Loucy (cell line): Measurements from ENCODE around the gene RACGAP1.

Experiments used
- H2AFZ ChIP-seq: fragments of 200-600 bp; sonication (generic); 2 replicates; pipeline ENCODE4 v1.6.0; 2016; ENCODE audit warnings: antibody characterized with exemption, mild to moderate bottlenecking, low read length, moderate library complexity
- H3F3A ChIP-seq: fragments of 200-600 bp; 2 replicates; pipeline ENCODE4 v1.6.0; 2016; ENCODE audit warnings: antibody characterized with exemption, low read depth, mild to moderate bottlenecking
- H3K27me3 ChIP-seq: fragments of 200-600 bp; sonication (generic); 2 replicates; pipeline ENCODE4 v1.6.1; 2014; ENCODE audit warnings: low read length, mild to moderate bottlenecking; ENCODE audit not compliant: insufficient read depth, poor library complexity, severe bottlenecking
- H3K36me3 ChIP-seq: fragments of 200-600 bp; sonication (generic); 2 replicates; pipeline ENCODE4 v1.6.1; 2016; ENCODE audit warnings: low read length; ENCODE audit not compliant: insufficient read depth
- H3K4me1 ChIP-seq: fragments of 200-600 bp; sonication (generic); 2 replicates; pipeline ENCODE4 v1.5.1; 2014; ENCODE audit warnings: low read length, mild to moderate bottlenecking; ENCODE audit not compliant: insufficient read depth, poor library complexity, severe bottlenecking
- H3K4me2 ChIP-seq: fragments of 200-600 bp; sonication (generic); 2 replicates; pipeline ENCODE4 v1.6.0; 2014; ENCODE audit warnings: antibody characterized with exemption, low read length, low read depth, mild to moderate bottlenecking; ENCODE audit not compliant: poor library complexity, severe bottlenecking
- H3K4me3 ChIP-seq: fragments of 200-600 bp; sonication (generic); 2 replicates; pipeline ENCODE4 v1.5.1; 2014; ENCODE audit warnings: low read length, mild to moderate bottlenecking, mixed read lengths; ENCODE audit not compliant: poor library complexity, severe bottlenecking
- H3K79me2 ChIP-seq: fragments of 200-600 bp; sonication (generic); 2 replicates; pipeline ENCODE4 v1.6.1; 2014; ENCODE audit warnings: low read length; ENCODE audit not compliant: insufficient read depth
- H3K9ac ChIP-seq: fragments of 200-600 bp; sonication (generic); 2 replicates; pipeline ENCODE4 v1.6.0; 2014; ENCODE audit warnings: mild to moderate bottlenecking, low read depth, low read length, moderate library complexity; ENCODE audit not compliant: poor library complexity, severe bottlenecking
- H3K9me2 ChIP-seq: fragments of 200-600 bp; sonication (generic); replicated peaks from 2 replicates; pipeline ENCODE4 v1.6.1; 2016; ENCODE audit warnings: low read depth, low read length, mixed read lengths
- H3K9me3 ChIP-seq: fragments of 200-600 bp; sonication (generic); 2 replicates; pipeline ENCODE4 v1.6.1; 2014; ENCODE audit warnings: mild to moderate bottlenecking, antibody characterized with exemption, low read length, low read depth; ENCODE audit not compliant: insufficient read depth
- H4K20me1 ChIP-seq: fragments of 200-600 bp; sonication (generic); 2 replicates; pipeline ENCODE4 v1.6.0; 2014; ENCODE audit warnings: antibody characterized with exemption, low read length, mild to moderate bottlenecking; ENCODE audit not compliant: insufficient read depth, poor library complexity, severe bottlenecking
- EZH2phosphoT487 ChIP-seq: fragments of 200-600 bp; IDR thresholded peaks from 2 replicates; pipeline ENCODE4 v1.6.1; 2018; ENCODE audit warnings: antibody characterized with exemption, mild to moderate bottlenecking, moderate library complexity, borderline replicate concordance
- TF ChIP-seq, protein P1 (sequence below): fragments of 200-600 bp; sonication (generic); conservative IDR thresholded peaks from 2 replicates; pipeline ENCODE4 v1.5.1; 2014; ENCODE audit warnings: mild to moderate bottlenecking, antibody characterized with exemption, low read length

Gene RACGAP1

DNA sequence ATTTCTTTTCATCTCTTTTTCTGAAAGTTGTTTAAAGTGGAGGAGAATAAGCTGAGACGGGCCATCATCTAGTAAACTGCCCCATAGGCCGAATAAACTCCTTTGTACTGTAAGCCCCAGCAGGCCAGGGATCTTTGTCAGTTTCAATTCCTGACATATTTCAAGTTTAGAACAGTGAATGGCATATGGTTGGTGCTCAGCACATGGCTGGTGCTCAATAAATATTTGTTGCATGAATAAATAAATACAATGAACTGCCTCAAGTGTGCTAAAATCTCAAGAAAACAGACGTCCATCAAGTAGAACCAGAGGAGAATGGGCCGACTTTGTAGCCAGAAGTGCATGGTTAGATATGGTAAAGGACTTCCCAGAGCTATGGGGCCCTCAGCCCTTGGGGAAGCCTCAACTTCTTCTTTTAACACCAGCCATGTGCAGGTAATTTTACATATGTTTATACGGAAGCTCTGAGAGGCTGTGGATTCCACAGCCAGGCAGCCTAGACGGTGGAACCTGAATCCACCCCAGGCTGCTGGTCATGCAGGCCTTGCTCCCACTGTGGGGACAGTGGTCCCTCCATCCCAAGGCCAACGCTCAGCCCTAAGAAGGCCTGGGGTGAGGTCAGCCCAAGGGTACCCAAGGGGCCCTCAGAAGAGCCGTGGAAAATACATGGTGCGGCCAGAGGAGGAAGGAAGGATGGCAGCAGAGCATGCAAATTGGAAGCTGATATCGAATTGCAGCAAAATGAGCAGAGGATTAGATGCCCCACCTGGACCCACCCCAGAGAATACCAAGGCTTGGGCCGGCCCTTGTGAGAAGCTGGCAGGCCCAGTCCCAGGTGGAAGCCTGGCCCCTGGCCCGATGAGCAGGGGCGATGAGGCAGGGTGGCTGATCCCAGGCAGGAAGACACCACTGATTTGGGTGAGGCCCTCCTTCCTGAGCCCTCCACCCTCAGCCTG lies 83.5 kb downstream of the RACGAP1 start:
- TF ChIP-seq EZH2phosphoT487, result no peak
- TF ChIP-seq, protein P1, sequence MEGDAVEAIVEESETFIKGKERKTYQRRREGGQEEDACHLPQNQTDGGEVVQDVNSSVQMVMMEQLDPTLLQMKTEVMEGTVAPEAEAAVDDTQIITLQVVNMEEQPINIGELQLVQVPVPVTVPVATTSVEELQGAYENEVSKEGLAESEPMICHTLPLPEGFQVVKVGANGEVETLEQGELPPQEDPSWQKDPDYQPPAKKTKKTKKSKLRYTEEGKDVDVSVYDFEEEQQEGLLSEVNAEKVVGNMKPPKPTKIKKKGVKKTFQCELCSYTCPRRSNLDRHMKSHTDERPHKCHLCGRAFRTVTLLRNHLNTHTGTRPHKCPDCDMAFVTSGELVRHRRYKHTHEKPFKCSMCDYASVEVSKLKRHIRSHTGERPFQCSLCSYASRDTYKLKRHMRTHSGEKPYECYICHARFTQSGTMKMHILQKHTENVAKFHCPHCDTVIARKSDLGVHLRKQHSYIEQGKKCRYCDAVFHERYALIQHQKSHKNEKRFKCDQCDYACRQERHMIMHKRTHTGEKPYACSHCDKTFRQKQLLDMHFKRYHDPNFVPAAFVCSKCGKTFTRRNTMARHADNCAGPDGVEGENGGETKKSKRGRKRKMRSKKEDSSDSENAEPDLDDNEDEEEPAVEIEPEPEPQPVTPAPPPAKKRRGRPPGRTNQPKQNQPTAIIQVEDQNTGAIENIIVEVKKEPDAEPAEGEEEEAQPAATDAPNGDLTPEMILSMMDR, result no peak

DNA sequence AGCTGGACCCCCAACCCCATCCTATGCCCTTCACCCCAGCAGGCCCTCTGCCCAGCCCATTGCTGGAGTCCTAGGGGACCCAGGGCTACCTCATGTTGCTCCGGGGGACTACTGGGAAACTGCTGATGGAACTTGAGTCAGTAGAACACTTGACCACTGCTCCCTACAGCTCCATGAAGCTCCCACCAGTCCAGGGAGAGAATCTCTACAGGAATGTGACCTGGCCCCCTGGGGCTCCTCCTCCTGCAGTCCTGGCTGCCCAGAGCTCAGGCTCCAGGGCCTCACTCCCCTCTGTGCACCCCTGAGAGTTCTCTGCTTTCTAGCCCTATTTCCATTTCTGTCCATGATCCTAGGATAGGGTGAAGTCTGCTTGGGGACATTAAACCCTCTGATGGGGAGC lies 85.6 kb downstream of the RACGAP1 start:
- Histone ChIP-seq H3F3A (no peaks in the 10 kb centered on the region), H3K9ac (no peak overlapping the region), H3K4me1 (peaks cover 25% of the 10 kb centered on the region), H3K27me3 (no peaks in the 10 kb centered on the region), H2AFZ (no peak overlapping the region), H3K9me3 (no peaks in the 10 kb centered on the region), H3K4me3 (no peak overlapping the region), H3K9me2 (no peaks in the 10 kb centered on the region), H4K20me1 (no peaks in the 10 kb centered on the region), H3K4me2 (no peak overlapping the region), H3K36me3 (no peaks in the 10 kb centered on the region), H3K79me2 (no peaks in the 10 kb centered on the region)
- TF ChIP-seq, protein P1, result no peak
- TF ChIP-seq EZH2phosphoT487, result no peak

More for the DNA sequence above, 83.5 kb downstream of the RACGAP1 start:
- Histone ChIP-seq H3K4me2 (no peak overlapping the region), H3K4me3 (no peak overlapping the region), H4K20me1 (no peaks in the 10 kb centered on the region), H3K4me1 (peaks cover 43% of the 10 kb centered on the region), H3K79me2 (no peaks in the 10 kb centered on the region), H3K36me3 (no peaks in the 10 kb centered on the region), H3K9me3 (no peaks in the 10 kb centered on the region), H3K27me3 (no peaks in the 10 kb centered on the region), H2AFZ (no peak overlapping the region), H3K9ac (no peak overlapping the region), H3F3A (0 out of 2 replicates have a peak, but pooled peaks cover 3% of the 10 kb centered on the region), H3K9me2 (no peaks in the 10 kb centered on the region)

DNA sequence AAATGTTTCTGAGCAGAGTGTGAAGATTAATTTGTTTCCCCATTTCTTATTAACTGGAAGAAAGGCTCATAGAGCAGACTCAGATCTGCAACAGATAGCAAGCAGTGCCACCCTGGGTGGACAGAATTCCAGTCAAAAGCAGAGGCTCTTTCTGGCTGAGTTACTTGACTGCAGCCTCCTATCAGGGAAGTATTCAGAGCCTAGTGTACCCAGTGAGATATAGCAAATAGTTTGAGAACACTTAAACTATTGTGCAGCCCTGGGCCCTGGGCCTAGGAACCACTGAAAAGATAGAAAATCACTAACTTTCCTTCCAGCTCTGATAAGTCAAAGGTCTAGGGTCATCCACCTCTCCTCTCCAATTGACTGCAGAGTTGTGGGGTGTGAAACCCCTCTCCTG lies 86.0 kb downstream of the RACGAP1 start:
- Histone ChIP-seq H3K9ac (no peak overlapping the region), H3K9me3 (no peaks in the 10 kb centered on the region), H3F3A (no peaks in the 10 kb centered on the region), H3K36me3 (no peaks in the 10 kb centered on the region), H3K4me2 (no peak overlapping the region), H3K27me3 (no peaks in the 10 kb centered on the region), H3K4me1 (peaks cover 21% of the 10 kb centered on the region), H2AFZ (no peak overlapping the region), H3K79me2 (no peaks in the 10 kb centered on the region), H3K9me2 (no peaks in the 10 kb centered on the region), H4K20me1 (no peaks in the 10 kb centered on the region), H3K4me3 (no peak overlapping the region)
- no peak for TF ChIP-seq EZH2phosphoT487
- TF ChIP-seq, protein P1, result no peak
